Activated T-helper 17 cell treated with anti-CD3 and anti-CD28 coated beads, Interleukin-2, amount 50 U/mL, for 72 hours (primary cell): ENCODE results near the gene DIAPH3. TPM values are rescaled to one million over a fixed set of nuclear protein-coding genes. Genes with fewer than 3 reads are reported as not detected.

Source experiments
- ATAC-seq: fragments of 150-1000 bp; cut with Tn5 transposase; replicated peaks from 2 replicates; pipeline ENCODE4 v1.10.0; 2021; ENCODE audit warnings: mild to moderate bottlenecking, moderate library complexity
- H3K27ac Mint-ChIP-seq: one replicate; pipeline ENCODE4 v1.8.0; 2022; ENCODE audit warnings: mixed read lengths
- H3K27me3 Mint-ChIP-seq: one replicate; pipeline ENCODE4 v1.8.0; 2022; ENCODE audit warnings: mixed read lengths
- H3K36me3 Mint-ChIP-seq: one replicate; pipeline ENCODE4 v1.8.0; 2022; ENCODE audit warnings: low read depth, mild to moderate bottlenecking, mixed read lengths
- H3K4me1 Mint-ChIP-seq: one replicate; pipeline ENCODE4 v1.8.0; 2022; ENCODE audit warnings: mixed read lengths
- H3K4me3 Mint-ChIP-seq: one replicate; pipeline ENCODE4 v1.8.0; 2022; ENCODE audit warnings: mild to moderate bottlenecking, mixed read lengths
- H3K9me3 Mint-ChIP-seq: one replicate; pipeline ENCODE4 v1.8.0; 2022; ENCODE audit warnings: mixed read lengths
- total RNA-seq, 2 donors: library from RNA; stranded (reverse); gene quantifications; one replicate each; pipeline ENCODE4 v1.2.3, GENCODE V29; 2022

Gene DIAPH3
- total RNA-seq, 2 donors from 2014 or later = 23.8 to 31.0 TPM

DNA sequence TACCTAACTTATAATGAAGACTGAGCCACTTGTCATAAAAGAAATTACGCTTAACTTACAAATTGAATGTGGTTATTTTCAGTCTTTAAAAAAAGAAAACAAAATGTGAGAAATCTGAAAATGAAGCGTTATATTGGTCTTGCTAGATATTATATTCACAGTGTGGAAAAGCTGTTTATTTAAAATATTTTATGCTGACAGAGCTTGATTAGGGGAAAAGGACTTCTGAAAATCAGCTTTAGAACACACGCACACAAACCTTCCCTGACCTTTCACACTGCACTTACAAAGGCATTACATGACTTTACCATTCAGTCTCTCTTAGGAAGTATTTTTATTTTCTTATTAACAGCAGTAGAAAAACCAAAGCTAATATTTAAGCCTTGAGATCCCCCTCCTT, 461.5 kb downstream of the DIAPH3 start:
- ATAC-seq = no peak
- H3K4me1 Mint-ChIP-seq = no peaks in the 10 kb centered on the region
- H3K9me3 Mint-ChIP-seq = no peaks in the 10 kb centered on the region
- H3K27ac Mint-ChIP-seq = no peak overlapping the region
- no peaks in the 10 kb centered on the region for H3K27me3 Mint-ChIP-seq
- no peak overlapping the region for H3K4me3 Mint-ChIP-seq
- H3K36me3 Mint-ChIP-seq = no peaks in the 10 kb centered on the region

DNA sequence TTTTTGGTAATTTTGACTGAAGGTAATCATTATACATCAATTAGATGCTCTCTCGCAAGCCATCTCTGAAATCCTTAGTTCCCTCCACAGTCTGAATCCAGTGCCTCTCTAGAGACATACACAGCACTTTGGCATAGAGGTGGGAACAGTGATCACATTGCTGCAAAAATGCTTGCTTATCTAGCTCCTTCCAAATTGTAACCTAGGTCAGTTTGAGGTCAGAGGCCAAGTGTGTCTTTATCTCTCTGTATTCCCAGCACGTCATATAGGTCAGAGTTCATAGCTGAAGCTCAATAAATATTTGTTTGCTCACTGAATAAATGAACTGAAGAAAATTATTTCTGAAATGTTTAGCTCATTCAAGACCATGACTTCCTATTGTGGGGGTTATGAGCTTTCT, 462.5 kb downstream of the DIAPH3 start:
- no peaks in the 10 kb centered on the region for H3K27me3 Mint-ChIP-seq
- no peak for ATAC-seq
- H3K9me3 Mint-ChIP-seq = no peaks in the 10 kb centered on the region
- no peaks in the 10 kb centered on the region for H3K4me1 Mint-ChIP-seq
- H3K4me3 Mint-ChIP-seq = no peak overlapping the region
- H3K27ac Mint-ChIP-seq = no peak overlapping the region
- H3K36me3 Mint-ChIP-seq = no peaks in the 10 kb centered on the region

DNA sequence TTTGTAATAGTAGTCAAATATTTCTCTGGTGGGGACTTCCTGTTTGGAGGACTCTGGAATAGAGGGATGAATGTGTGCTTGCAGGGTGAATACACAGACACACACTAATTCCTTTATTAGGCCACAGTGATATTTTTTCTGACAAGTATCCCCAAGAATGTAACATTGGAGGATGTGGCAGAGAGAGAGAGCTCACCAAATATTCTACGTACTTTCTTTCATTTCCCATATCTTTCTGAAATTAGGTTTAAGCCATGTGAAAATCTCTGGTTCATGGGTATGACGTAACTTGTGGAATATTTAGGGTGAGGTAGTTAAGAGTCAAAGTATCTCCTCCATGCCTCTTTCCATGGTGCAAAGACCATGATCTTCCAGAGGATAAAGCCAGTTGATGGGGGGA, 463.4 kb downstream of the DIAPH3 start:
- Mint-ChIP-seq H3K27me3 (no peaks in the 10 kb centered on the region), H3K36me3 (no peaks in the 10 kb centered on the region), H3K27ac (no peak overlapping the region), H3K4me1 (no peaks in the 10 kb centered on the region), H3K4me3 (no peak overlapping the region), H3K9me3 (no peaks in the 10 kb centered on the region)
- ATAC-seq = no peak

DNA sequence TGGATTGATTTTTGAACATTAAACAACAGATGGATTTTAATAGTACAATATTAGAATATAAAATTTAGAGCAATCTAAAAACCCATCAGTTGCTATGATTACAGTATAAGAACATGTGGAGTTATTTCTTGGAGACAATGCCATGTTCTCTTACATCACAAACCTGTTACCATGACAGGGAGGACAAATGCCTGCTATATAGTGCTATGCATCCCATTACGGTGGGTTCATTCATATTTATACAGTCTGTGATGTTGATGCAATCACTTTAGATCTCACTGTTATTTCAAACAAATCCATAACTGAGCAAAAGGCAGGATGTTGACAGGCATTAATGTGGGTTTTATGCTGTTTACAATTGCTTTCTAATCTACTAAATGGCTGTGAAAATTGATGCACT, 467.5 kb downstream of the DIAPH3 start:
- ATAC-seq = no peak
- H3K9me3 Mint-ChIP-seq = no peaks in the 10 kb centered on the region
- no peaks in the 10 kb centered on the region for H3K4me1 Mint-ChIP-seq

DNA sequence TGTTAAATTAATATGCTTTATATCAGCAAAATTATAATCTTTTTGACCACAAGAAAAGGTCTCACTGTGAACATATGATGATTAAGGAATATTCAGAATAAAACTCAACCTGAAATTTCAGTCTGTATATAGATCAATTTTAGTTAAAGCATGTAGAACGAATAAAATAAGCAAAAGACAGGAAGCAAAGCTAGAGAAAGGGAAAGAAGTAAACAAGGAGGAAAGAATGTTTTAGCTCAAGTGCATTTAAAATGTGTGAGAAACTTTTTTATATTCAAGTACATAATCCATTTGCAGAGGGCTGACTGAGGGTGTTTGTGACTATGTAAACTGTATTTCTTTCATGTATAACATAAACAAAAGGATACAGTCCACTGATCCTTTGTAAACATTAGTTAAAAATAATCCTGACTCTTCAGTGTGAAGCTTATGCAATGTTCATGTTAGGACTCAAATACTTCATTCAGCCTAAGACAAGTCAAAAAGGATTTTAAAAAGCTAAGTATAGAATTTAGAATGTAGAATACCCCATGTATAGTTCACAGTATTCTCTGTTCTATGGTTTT, 472.1 kb downstream of the DIAPH3 start:
- ATAC-seq = no peak
- Mint-ChIP-seq H3K27ac (no peak overlapping the region), H3K4me1 (no peaks in the 10 kb centered on the region), H3K4me3 (no peak overlapping the region), H3K36me3 (no peaks in the 10 kb centered on the region), H3K9me3 (no peaks in the 10 kb centered on the region), H3K27me3 (no peaks in the 10 kb centered on the region)

More for the DNA sequence above, 467.5 kb downstream of the DIAPH3 start:
- H3K36me3 Mint-ChIP-seq = no peaks in the 10 kb centered on the region
- no peaks in the 10 kb centered on the region for H3K27me3 Mint-ChIP-seq
- H3K27ac Mint-ChIP-seq = no peak overlapping the region
- H3K4me3 Mint-ChIP-seq = no peak overlapping the region

- no peak overlapping the region for H3K27ac Mint-ChIP-seq
- H3K9me3 Mint-ChIP-seq = no peaks in the 10 kb centered on the region
- H3K4me1 Mint-ChIP-seq = no peaks in the 10 kb centered on the region
- ATAC-seq = no peak
- no peaks in the 10 kb centered on the region for H3K27me3 Mint-ChIP-seq
- no peak overlapping the region for H3K4me3 Mint-ChIP-seq
- H3K36me3 Mint-ChIP-seq = no peaks in the 10 kb centered on the region
Measured at GRCh38 chr13:59690857-59691500, 472.7 kb downstream of the DIAPH3 start.

- H3K9me3 Mint-ChIP-seq = no peaks in the 10 kb centered on the region
- no peaks in the 10 kb centered on the region for H3K36me3 Mint-ChIP-seq
- no peak for ATAC-seq
- H3K27ac Mint-ChIP-seq = no peak overlapping the region
- H3K27me3 Mint-ChIP-seq = no peaks in the 10 kb centered on the region
- H3K4me1 Mint-ChIP-seq = no peaks in the 10 kb centered on the region
- no peak overlapping the region for H3K4me3 Mint-ChIP-seq
Measured at GRCh38 chr13:59689057-59689456, 474.7 kb downstream of the DIAPH3 start.

GRCh38 chr13:59686798-59687394, 476.8 kb downstream of the DIAPH3 start:
- no peak for ATAC-seq
- Mint-ChIP-seq H3K4me3 (no peak overlapping the region), H3K36me3 (no peaks in the 10 kb centered on the region), H3K27ac (no peak overlapping the region), H3K9me3 (no peaks in the 10 kb centered on the region), H3K4me1 (no peaks in the 10 kb centered on the region), H3K27me3 (no peaks in the 10 kb centered on the region)

DNA sequence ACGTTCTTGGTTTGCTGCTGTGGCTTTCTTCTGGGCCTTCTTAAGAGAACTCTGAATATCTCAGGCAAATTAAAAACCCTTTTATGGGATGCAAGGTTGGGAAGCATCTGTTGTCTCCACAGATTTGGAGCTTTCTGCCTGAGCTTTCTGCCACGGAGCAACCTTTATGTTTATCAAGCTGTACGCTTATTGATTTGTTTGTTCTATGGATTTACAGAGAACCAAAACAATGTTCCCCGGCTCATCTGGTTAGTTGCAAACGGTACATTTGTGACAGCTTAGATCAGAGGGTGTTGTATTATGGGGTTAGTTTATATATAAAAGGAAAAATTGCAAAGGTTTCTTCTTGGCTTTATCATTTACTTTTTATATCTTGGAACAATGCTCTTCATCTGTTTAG, 479.6 kb downstream of the DIAPH3 start:
- Mint-ChIP-seq H3K4me3 (no peak overlapping the region), H3K9me3 (no peaks in the 10 kb centered on the region), H3K4me1 (no peaks in the 10 kb centered on the region), H3K27ac (no peak overlapping the region), H3K27me3 (no peaks in the 10 kb centered on the region), H3K36me3 (no peaks in the 10 kb centered on the region)
- no peak for ATAC-seq

GRCh38 chr13:59681636-59682311, 482.0 kb downstream of the DIAPH3 start:
- H3K4me1 Mint-ChIP-seq = no peaks in the 10 kb centered on the region
- H3K36me3 Mint-ChIP-seq = no peaks in the 10 kb centered on the region
- no peak overlapping the region for H3K4me3 Mint-ChIP-seq
- no peak overlapping the region for H3K27ac Mint-ChIP-seq
- no peaks in the 10 kb centered on the region for H3K9me3 Mint-ChIP-seq
- no peaks in the 10 kb centered on the region for H3K27me3 Mint-ChIP-seq
- no peak for ATAC-seq

GRCh38 chr13:59680429-59681024, 483.2 kb downstream of the DIAPH3 start:
- Mint-ChIP-seq H3K36me3 (no peaks in the 10 kb centered on the region), H3K4me1 (no peaks in the 10 kb centered on the region), H3K27me3 (no peaks in the 10 kb centered on the region), H3K4me3 (no peak overlapping the region), H3K27ac (no peak overlapping the region), H3K9me3 (no peaks in the 10 kb centered on the region)
- ATAC-seq = no peak

- Mint-ChIP-seq H3K4me3 (no peak overlapping the region), H3K27ac (no peak overlapping the region), H3K4me1 (no peaks in the 10 kb centered on the region), H3K9me3 (no peaks in the 10 kb centered on the region), H3K36me3 (no peaks in the 10 kb centered on the region), H3K27me3 (no peaks in the 10 kb centered on the region)
- ATAC-seq = no peak
Measured at GRCh38 chr13:59679254-59679653, 484.5 kb downstream of the DIAPH3 start.

DNA sequence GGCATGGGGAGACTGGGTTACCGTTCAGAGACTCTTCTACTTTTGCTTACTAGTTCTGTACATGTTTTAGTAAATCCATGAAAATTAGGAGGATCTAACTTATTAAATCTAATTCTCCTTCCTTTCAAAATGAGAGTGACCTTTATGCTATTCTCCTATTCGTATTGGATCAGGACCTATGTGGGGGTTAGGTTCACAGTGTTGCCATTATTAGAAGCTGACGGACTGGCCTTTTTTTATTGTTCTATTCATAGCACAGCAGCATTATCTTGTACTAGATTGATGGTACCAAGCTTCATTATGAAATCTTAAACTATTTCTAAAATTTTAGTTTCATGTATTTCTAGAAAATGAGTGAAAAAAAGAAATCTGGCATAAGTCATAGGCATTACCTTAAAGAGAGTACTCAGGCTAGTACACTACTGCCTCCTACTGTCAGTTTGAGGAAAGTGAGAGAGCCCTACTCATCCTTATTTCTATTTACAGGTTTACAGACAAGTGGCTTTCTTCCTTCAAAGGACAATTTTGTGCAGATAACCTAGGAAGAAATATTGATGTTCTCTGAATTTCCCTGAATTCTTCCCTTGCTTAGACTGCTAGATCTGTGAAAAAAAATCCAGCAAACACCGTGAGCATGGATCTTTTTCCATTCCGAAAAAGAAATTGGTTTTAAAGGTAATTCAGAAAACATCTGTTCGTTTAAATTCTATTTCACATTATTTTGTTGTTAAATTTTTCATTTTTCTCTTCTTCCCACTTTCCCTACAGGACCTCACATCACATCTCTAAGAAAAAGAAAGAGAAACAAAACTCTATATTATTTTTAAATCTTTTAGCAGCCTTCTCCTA, 485.5 kb downstream of the DIAPH3 start:
- no peaks in the 10 kb centered on the region for H3K27me3 Mint-ChIP-seq
- H3K9me3 Mint-ChIP-seq = no peaks in the 10 kb centered on the region
- peak; percentile 56 for ATAC-seq
- H3K4me1 Mint-ChIP-seq = no peaks in the 10 kb centered on the region
- no peak overlapping the region for H3K4me3 Mint-ChIP-seq
- no peak overlapping the region for H3K27ac Mint-ChIP-seq
- no peaks in the 10 kb centered on the region for H3K36me3 Mint-ChIP-seq

- no peaks in the 10 kb centered on the region for H3K27me3 Mint-ChIP-seq
- no peaks in the 10 kb centered on the region for H3K4me1 Mint-ChIP-seq
- H3K27ac Mint-ChIP-seq = no peak overlapping the region
- no peak overlapping the region for H3K4me3 Mint-ChIP-seq
- ATAC-seq = no peak
- no peaks in the 10 kb centered on the region for H3K9me3 Mint-ChIP-seq
- no peaks in the 10 kb centered on the region for H3K36me3 Mint-ChIP-seq
Measured at GRCh38 chr13:59677430-59677829, 486.3 kb downstream of the DIAPH3 start.
